Fibroblast of the aortic adventitia (primary cell): Measurements from ENCODE around the gene PRR5. TPM values are rescaled to one million over a fixed set of nuclear protein-coding genes. Genes with fewer than 3 reads are reported as not detected.

Experiments
- DNase-seq: peaks from one replicate; pipeline ENCODE4 v3.0.0-alpha.2; 2010; ENCODE audit warnings: low read depth
- H3K4me3 ChIP-seq: 2 replicates; pipeline ENCODE4 v1.5.1; 2011; ENCODE audit warnings: low read depth, mild to moderate bottlenecking, control low read depth, low read length, moderate library complexity
- CTCF ChIP-seq: IDR thresholded peaks from 2 replicates; pipeline ENCODE4 v1.5.1; 2011; ENCODE audit warnings: mild to moderate bottlenecking, low read length, control low read depth, inconsistent platforms; ENCODE audit not compliant: insufficient read depth
- total RNA-seq: library from RNA; depleted of rRNA; stranded (reverse); fragments of >200 nt; gene quantifications from 2 replicates; pipeline ENCODE4 v1.2.3, GENCODE V29; 2012; ENCODE audit warnings: low replicate concordance

Gene PRR5
- total RNA-seq, 1 donor: 1.8 TPM

GRCh38 chr22:44685384-44686056 is 16.5 kb upstream of the PRR5 start:
- no peak overlapping the region for H3K4me3 ChIP-seq
- peak; percentile 65 for DNase-seq
- TF ChIP-seq CTCF: no peak

- no peak overlapping the region for H3K4me3 ChIP-seq
- no peak for TF ChIP-seq CTCF
- peak; percentile 87 for DNase-seq
These were observed 15.0 kb upstream of the PRR5 start for GRCh38 chr22:44686873-44687600.

- no peak overlapping the region for H3K4me3 ChIP-seq
- DNase-seq: peak; percentile 15
- no peak for TF ChIP-seq CTCF
These were observed 12.8 kb upstream of the PRR5 start for GRCh38 chr22:44689173-44689572.

- H3K4me3 ChIP-seq: no peak overlapping the region
- TF ChIP-seq CTCF: no peak
- no peak for DNase-seq
These were observed 12.0 kb upstream of the PRR5 start for GRCh38 chr22:44689915-44690524.

GRCh38 chr22:44691796-44692661 is 10.0 kb upstream of the PRR5 start:
- no peak for DNase-seq
- no peak for TF ChIP-seq CTCF

GRCh38 chr22:44692662-44693007 is 9.4 kb upstream of the PRR5 start:
- TF ChIP-seq CTCF: no peak
- DNase-seq: no peak
- H3K4me3 ChIP-seq: no peak overlapping the region

More at GRCh38 chr22:44691796-44692661, 10.0 kb upstream of the PRR5 start:
- no peak overlapping the region for H3K4me3 ChIP-seq
